SK-N-SH (cell line): ENCODE data around the gene ATP5PD. TPM values are rescaled to one million over a fixed set of nuclear protein-coding genes. Genes with fewer than 3 reads are reported as not detected.

Source experiments
- CTCF ChIA-PET: fragments of 300-600, 350-600 bp; formaldehyde crosslinking; extraction: SDS; loops from one replicate; lab custom pipeline; 2021; lab: Yijun Ruan, JAX
- POLR2A ChIA-PET: fragments of 350-600 bp; sonication (Branson Sonifier 250); formaldehyde crosslinking; extraction: SDS; loops from one replicate; lab custom pipeline; 2020; ENCODE audit warnings: antibody characterized with exemption, inconsistent platforms; lab: Yijun Ruan, JAX
- DNase-seq: peaks from one replicate; pipeline ENCODE4 v3.0.0; 2012
- H2AFZ ChIP-seq: fragments of 200-600 bp; sonication (generic); 2 replicates; pipeline ENCODE4 v1.8.1; 2016; ENCODE audit warnings: antibody characterized with exemption, mild to moderate bottlenecking, low read depth
- H3F3A ChIP-seq: fragments of 200-600 bp; sonication (generic); replicated peaks from 2 replicates; pipeline ENCODE3; 2016; ENCODE audit warnings: antibody characterized with exemption, mild to moderate bottlenecking; ENCODE audit not compliant: insufficient read depth
- H3K27ac ChIP-seq, 2 experiments: fragments of 200-500 bp in 1 of 2; fragments of 200-600 bp in 1 of 2; sonication (Bioruptor generic) in 1 of 2; sonication (generic), shearing (Covaris generic) in 1 of 2; 2 replicates each; pipeline versions ENCODE4 v1.5.1 to v1.6.1; 2014 to 2016; ENCODE audit warnings: low read depth in 2 of 2, inconsistent platforms in 1 of 2, low read length in 1 of 2, mild to moderate bottlenecking in 1 of 2, mixed read lengths in 1 of 2
- H3K27me3 ChIP-seq: fragments of 200-600 bp; sonication (generic), shearing (Covaris generic); 2 replicates; pipeline ENCODE4 v1.6.1; 2016; ENCODE audit warnings: mixed run types; ENCODE audit not compliant: insufficient read depth
- H3K36me3 ChIP-seq, 2 experiments: fragments of 200-500 bp in 1 of 2; fragments of 200-600 bp in 1 of 2; sonication (Bioruptor generic) in 1 of 2; sonication (generic) in 1 of 2; replicated peaks in 1 of 2; 2 replicates each; pipeline versions ENCODE3 to v1.5.1; 2014 to 2016; ENCODE audit warnings: low read length in 1 of 2, mild to moderate bottlenecking in 1 of 2; ENCODE audit not compliant: insufficient read depth in 2 of 2, control insufficient read depth in 1 of 2
- H3K4me1 ChIP-seq, 2 experiments: fragments of 200-500 bp in 1 of 2; fragments of 200-600 bp in 1 of 2; sonication (Bioruptor generic) in 1 of 2; sonication (generic), shearing (Covaris generic) in 1 of 2; 2 replicates each; pipeline versions ENCODE4 v1.5.1 to v1.6.1; 2014 to 2016; ENCODE audit warnings: low read depth in 1 of 2, low read length in 1 of 2, mixed run types in 1 of 2; ENCODE audit not compliant: insufficient read depth in 2 of 2, control insufficient read depth in 1 of 2
- H3K4me2 ChIP-seq: fragments of 200-600 bp; sonication (generic), shearing (Covaris generic); 2 replicates; pipeline ENCODE4 v1.6.1; 2017; ENCODE audit warnings: mixed run types
- H3K4me3 ChIP-seq, 2 experiments: fragments of 200-500 bp in 1 of 2; fragments of 200-600 bp in 1 of 2; sonication (Bioruptor generic) in 1 of 2; sonication (generic), shearing (Covaris generic) in 1 of 2; 2 replicates each; pipeline versions ENCODE4 v1.5.1 to v1.8.1; 2014 to 2016; ENCODE audit warnings: low read depth in 2 of 2, inconsistent platforms in 1 of 2, low read length in 1 of 2, mild to moderate bottlenecking in 1 of 2, mixed read lengths in 1 of 2, moderate library complexity in 1 of 2
- H3K79me2 ChIP-seq: fragments of 200-600 bp; sonication (generic); 2 replicates; pipeline ENCODE4 v1.8.1; 2017; ENCODE audit warnings: mild to moderate bottlenecking; ENCODE audit not compliant: insufficient read depth
- H3K9ac ChIP-seq: fragments of 200-600 bp; sonication (generic); 2 replicates; pipeline ENCODE4 v1.6.1; 2017; ENCODE audit warnings: mixed run types
- H3K9me2 ChIP-seq: fragments of 200-600 bp; sonication (generic); 2 replicates; pipeline ENCODE4 v1.6.1; 2017; ENCODE audit warnings: mixed run types
- H3K9me3 ChIP-seq: fragments of 200-600 bp; sonication (generic); 2 replicates; pipeline ENCODE4 v1.6.1; 2017; ENCODE audit warnings: mixed run types, mild to moderate bottlenecking, moderate library complexity
- H4K20me1 ChIP-seq: fragments of 200-600 bp; sonication (generic); 2 replicates; pipeline ENCODE4 v1.6.1; 2017; ENCODE audit warnings: mild to moderate bottlenecking, mixed run types; ENCODE audit not compliant: insufficient read depth
- CHD2 ChIP-seq: fragments of 150-350 bp; IDR thresholded peaks from 2 replicates; pipeline ENCODE4 v1.6.1; 2018; ENCODE audit warnings: low read length; ENCODE audit not compliant: partially characterized antibody
- ELF1 ChIP-seq: IDR thresholded peaks from 2 replicates; pipeline ENCODE4 v1.4.0; 2012
- EP300 ChIP-seq, 2 experiments: IDR thresholded peaks; 2 replicates each; pipeline versions ENCODE4 v1.4.0 to v1.6.1; 2012; ENCODE audit warnings: borderline replicate concordance in 1 of 2, low read depth in 1 of 2, low read length in 1 of 2
- EZH2phosphoT487 ChIP-seq: fragments of 200-600 bp; sonication (generic); IDR thresholded peaks from 2 replicates; pipeline ENCODE4 v1.6.1; 2017; ENCODE audit warnings: low read depth, mixed run types, mild to moderate bottlenecking, antibody characterized with exemption, moderate library complexity, borderline replicate concordance
- FOXJ3 ChIP-seq: sonication (generic); formaldehyde crosslinking; IDR thresholded peaks from 2 replicates; pipeline ENCODE4 v1.5.1; 2020; ENCODE audit warnings: mild to moderate bottlenecking, missing genetic modification reagents
- FOXM1 ChIP-seq: IDR thresholded peaks from 2 replicates; pipeline ENCODE4 v1.4.0; 2012; ENCODE audit warnings: low read depth, mild to moderate bottlenecking
- GABPA ChIP-seq: IDR thresholded peaks from 2 replicates; pipeline ENCODE4 v1.4.0; 2012; ENCODE audit warnings: low read depth, mild to moderate bottlenecking
- GATA2 ChIP-seq: sonication (generic); formaldehyde crosslinking; IDR thresholded peaks from 2 replicates; pipeline ENCODE4 v1.5.0; 2020; ENCODE audit warnings: mild to moderate bottlenecking, missing genetic modification reagents
- JUND ChIP-seq: IDR thresholded peaks from 2 replicates; pipeline ENCODE4 v1.4.0; 2012
- MAX ChIP-seq: IDR thresholded peaks from 2 replicates; pipeline ENCODE4 v1.4.0; 2012; ENCODE audit warnings: low read depth
- MEF2A ChIP-seq: IDR thresholded peaks from 2 replicates; pipeline ENCODE4 v1.4.0; 2012; ENCODE audit warnings: low read depth, borderline replicate concordance
- MXI1 ChIP-seq: IDR thresholded peaks from 2 replicates; pipeline ENCODE4 v1.6.1; 2012; ENCODE audit warnings: mild to moderate bottlenecking, low read depth, low read length, improper control_type of control experiment
- NFIC ChIP-seq: IDR thresholded peaks from 2 replicates; pipeline ENCODE4 v1.4.0; 2012; ENCODE audit warnings: borderline replicate concordance
- NRF1 ChIP-seq: IDR thresholded peaks from 2 replicates; pipeline ENCODE4 v1.6.1; 2012; ENCODE audit warnings: low read depth, mild to moderate bottlenecking, low read length
- POLR2AphosphoS5 ChIP-seq: IDR thresholded peaks from 2 replicates; pipeline ENCODE4 v1.6.1; 2012; ENCODE audit warnings: low read depth, low read length
- RAD21 ChIP-seq: IDR thresholded peaks from 2 replicates; pipeline ENCODE4 v1.6.1; 2012; ENCODE audit warnings: mild to moderate bottlenecking, low read length
- RCOR1 ChIP-seq: fragments of 150-350 bp; IDR thresholded peaks from 2 replicates; pipeline ENCODE4 v1.6.1; 2017; ENCODE audit warnings: antibody characterized with exemption, low read length
- SMC3 ChIP-seq: IDR thresholded peaks from 2 replicates; pipeline ENCODE4 v1.6.1; 2012; ENCODE audit warnings: low read depth, low read length, improper control_type of control experiment
- TAF1 ChIP-seq: IDR thresholded peaks from 2 replicates; pipeline ENCODE4 v1.6.1; 2012; ENCODE audit warnings: low read depth, mild to moderate bottlenecking, low read length, moderate library complexity, borderline replicate concordance
- TCF12 ChIP-seq: IDR thresholded peaks from 2 replicates; pipeline ENCODE4 v1.4.0; 2012
- TEAD4 ChIP-seq: IDR thresholded peaks from 2 replicates; pipeline ENCODE4 v1.4.0; 2012; ENCODE audit warnings: mild to moderate bottlenecking, borderline replicate concordance; ENCODE audit not compliant: insufficient read depth
- YY1 ChIP-seq: IDR thresholded peaks from 2 replicates; pipeline ENCODE4 v1.4.0; 2012; ENCODE audit warnings: low read depth, mild to moderate bottlenecking
- WGBS: methylation state at CpG from one replicate; pipeline ENCODE4 v1.1.6; 2017; ENCODE audit warnings: low lambda C conversion rate; 5-methylcytosine and 5-hydroxymethylcytosine counted together
- polyA plus RNA-seq, 3 experiments: library from polyadenylated mRNA; depleted of rRNA; stranded (reverse); fragments of >200 nt; gene quantifications; 2 replicates each; pipeline ENCODE4 v1.2.3, GENCODE V29; 2012
- TF ChIP-seq, protein P1 (sequence below): IDR thresholded peaks from 2 replicates; pipeline ENCODE4; 2012
- TF ChIP-seq, protein P2 (sequence below): fragments of 150-350 bp; IDR thresholded peaks from 2 replicates; pipeline ENCODE4 v1.6.1; 2017; ENCODE audit warnings: antibody characterized with exemption, low read length, low read depth, borderline replicate concordance
- TF ChIP-seq, protein P3 (sequence below): fragments of 200-600 bp; sonication (generic); IDR thresholded peaks from 2 replicates; pipeline ENCODE4 v1.6.1; 2017; ENCODE audit warnings: antibody characterized with exemption, mild to moderate bottlenecking, moderate library complexity
- TF ChIP-seq, protein P4 (sequence below): IDR thresholded peaks from 2 replicates; pipeline ENCODE4 v1.4.0; 2012; ENCODE audit warnings: low read depth, borderline replicate concordance

The ATP5PD gene
- polyA plus RNA-seq, 1 of the 3 experiments (the other 2 are of a cell fraction): 354 TPM

DNA sequence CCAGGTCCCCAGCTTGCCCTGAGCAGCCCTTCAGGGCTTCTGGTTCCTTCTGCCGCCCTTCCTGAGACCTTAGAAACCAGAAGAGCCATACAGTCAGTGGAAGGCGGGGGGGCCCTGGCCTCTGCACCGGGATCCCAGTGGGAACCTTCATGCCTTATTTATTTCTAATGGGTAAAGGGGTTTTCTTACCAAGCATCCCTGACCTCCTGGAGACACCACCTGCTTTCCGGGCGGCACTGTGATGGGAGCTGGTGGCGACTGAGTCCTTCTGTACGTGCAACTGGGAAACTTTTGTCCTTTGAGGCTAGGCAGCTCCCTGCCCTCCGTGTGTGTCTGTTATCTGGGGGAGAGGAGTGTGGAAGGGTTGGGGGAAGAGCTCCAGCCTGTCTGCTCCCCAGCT, 41.5 kb downstream of the ATP5PD start:
- Histone ChIP-seq H3K27ac (no peak overlapping the region), H3K9me2 (no peaks in the 10 kb centered on the region), H3K4me3 (no peak overlapping the region), H3K27me3 (no peaks in the 10 kb centered on the region), H3K9me3 (no peaks in the 10 kb centered on the region), H3K4me1 (peaks cover 0 to 1% of the 10 kb centered on the region in 2 experiments; a peak in 1 of 4 replicates), H3F3A (no peaks in the 10 kb centered on the region), H3K4me2 (no peak overlapping the region), H2AFZ (no peak overlapping the region), H4K20me1 (no peaks in the 10 kb centered on the region), H3K36me3 (peaks cover 18 to 32% of the 10 kb centered on the region in 2 experiments), H3K9ac (no peak overlapping the region), H3K79me2 (no peaks in the 10 kb centered on the region)
- 94% methylated on average over 8 of the region's 8 CpGs for WGBS
- no peak for DNase-seq
- TF ChIP-seq ELF1 (no peak), RAD21 (no peak), SMC3 (no peak), CHD2 (no peak), YY1 (no peak), MAX (no peak), EZH2phosphoT487 (no peak), NFIC (no peak), MXI1 (no peak)
- TF ChIP-seq, protein P1, sequence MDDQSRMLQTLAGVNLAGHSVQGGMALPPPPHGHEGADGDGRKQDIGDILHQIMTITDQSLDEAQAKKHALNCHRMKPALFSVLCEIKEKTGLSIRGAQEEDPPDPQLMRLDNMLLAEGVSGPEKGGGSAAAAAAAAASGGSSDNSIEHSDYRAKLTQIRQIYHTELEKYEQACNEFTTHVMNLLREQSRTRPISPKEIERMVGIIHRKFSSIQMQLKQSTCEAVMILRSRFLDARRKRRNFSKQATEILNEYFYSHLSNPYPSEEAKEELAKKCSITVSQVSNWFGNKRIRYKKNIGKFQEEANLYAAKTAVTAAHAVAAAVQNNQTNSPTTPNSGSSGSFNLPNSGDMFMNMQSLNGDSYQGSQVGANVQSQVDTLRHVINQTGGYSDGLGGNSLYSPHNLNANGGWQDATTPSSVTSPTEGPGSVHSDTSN: no peak
- TF ChIP-seq, protein P2, sequence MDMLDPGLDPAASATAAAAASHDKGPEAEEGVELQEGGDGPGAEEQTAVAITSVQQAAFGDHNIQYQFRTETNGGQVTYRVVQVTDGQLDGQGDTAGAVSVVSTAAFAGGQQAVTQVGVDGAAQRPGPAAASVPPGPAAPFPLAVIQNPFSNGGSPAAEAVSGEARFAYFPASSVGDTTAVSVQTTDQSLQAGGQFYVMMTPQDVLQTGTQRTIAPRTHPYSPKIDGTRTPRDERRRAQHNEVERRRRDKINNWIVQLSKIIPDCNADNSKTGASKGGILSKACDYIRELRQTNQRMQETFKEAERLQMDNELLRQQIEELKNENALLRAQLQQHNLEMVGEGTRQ: no peak
- ChIA-PET POLR2A (interaction anchor here (0.6 to 5.3 kb wide), 3 partner anchors 16 to 831 kb away, joined by 3 to 23 read pairs (median 3); no protein-coding TSS in a partner anchor), CTCF (interaction anchor here (0.7 to 19.8 kb wide), 7 partner anchors 8 to 85 kb away, joined by 3 to 295 read pairs (median 3); no protein-coding TSS in a partner anchor)

- H3K4me1 ChIP-seq: no peaks in the 10 kb centered on the region
- CTCF ChIA-PET: interaction anchor here (1.0 to 19.8 kb wide), 5 partner anchors 8 to 44 kb away, joined by 3 to 295 read pairs (median 4); partner anchors contain the start of gene MRPL58
Observed at GRCh38 chr17:75004371-75004770, 42.4 kb downstream of the ATP5PD start.

More at GRCh38 chr17:75004371-75004770, 42.4 kb downstream of the ATP5PD start:
- no peak overlapping the region for H3K9ac ChIP-seq
- no peak for DNase-seq
- H3K79me2 ChIP-seq: no peaks in the 10 kb centered on the region
- no peaks in the 10 kb centered on the region for H3F3A ChIP-seq
- peaks cover 23 to 32% of the 10 kb centered on the region in 2 experiments for H3K36me3 ChIP-seq
- H3K4me2 ChIP-seq: no peak overlapping the region
- no peak overlapping the region for H3K27ac ChIP-seq
- H2AFZ ChIP-seq: no peak overlapping the region
- H3K4me3 ChIP-seq: no peak overlapping the region
- POLR2A ChIA-PET: interaction anchor here (5.3 kb wide), 1 partner anchor 15 kb away, joined by 23 read pairs; no protein-coding TSS in a partner anchor
- 98% methylated on average over 3 of the region's 3 CpGs for WGBS
- H3K9me2 ChIP-seq: no peaks in the 10 kb centered on the region
- H3K9me3 ChIP-seq: no peaks in the 10 kb centered on the region
- H3K27me3 ChIP-seq: no peaks in the 10 kb centered on the region
- no peaks in the 10 kb centered on the region for H4K20me1 ChIP-seq
- TF ChIP-seq GATA2 (CRISPR knock-in tag) (no peak), TEAD4 (no peak), FOXM1 (no peak), MEF2A (no peak), EP300 (IDR thresholded peaks at IDR 0.05; ENCODE audit: borderline replicate concordance in 1 of 2, low read depth in 1 of 2, low read length in 1 of 2) (no peak), FOXJ3 (CRISPR knock-in tag) (no peak), TCF12 (no peak), JUND (no peak), NRF1 (no peak), ELF1 (no peak), EZH2phosphoT487 (no peak), POLR2AphosphoS5 (no peak), YY1 (no peak), GABPA (no peak), RCOR1 (no peak), TAF1 (no peak)
- TF ChIP-seq, protein P3, sequence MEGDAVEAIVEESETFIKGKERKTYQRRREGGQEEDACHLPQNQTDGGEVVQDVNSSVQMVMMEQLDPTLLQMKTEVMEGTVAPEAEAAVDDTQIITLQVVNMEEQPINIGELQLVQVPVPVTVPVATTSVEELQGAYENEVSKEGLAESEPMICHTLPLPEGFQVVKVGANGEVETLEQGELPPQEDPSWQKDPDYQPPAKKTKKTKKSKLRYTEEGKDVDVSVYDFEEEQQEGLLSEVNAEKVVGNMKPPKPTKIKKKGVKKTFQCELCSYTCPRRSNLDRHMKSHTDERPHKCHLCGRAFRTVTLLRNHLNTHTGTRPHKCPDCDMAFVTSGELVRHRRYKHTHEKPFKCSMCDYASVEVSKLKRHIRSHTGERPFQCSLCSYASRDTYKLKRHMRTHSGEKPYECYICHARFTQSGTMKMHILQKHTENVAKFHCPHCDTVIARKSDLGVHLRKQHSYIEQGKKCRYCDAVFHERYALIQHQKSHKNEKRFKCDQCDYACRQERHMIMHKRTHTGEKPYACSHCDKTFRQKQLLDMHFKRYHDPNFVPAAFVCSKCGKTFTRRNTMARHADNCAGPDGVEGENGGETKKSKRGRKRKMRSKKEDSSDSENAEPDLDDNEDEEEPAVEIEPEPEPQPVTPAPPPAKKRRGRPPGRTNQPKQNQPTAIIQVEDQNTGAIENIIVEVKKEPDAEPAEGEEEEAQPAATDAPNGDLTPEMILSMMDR: no peak
- TF ChIP-seq, protein P4, sequence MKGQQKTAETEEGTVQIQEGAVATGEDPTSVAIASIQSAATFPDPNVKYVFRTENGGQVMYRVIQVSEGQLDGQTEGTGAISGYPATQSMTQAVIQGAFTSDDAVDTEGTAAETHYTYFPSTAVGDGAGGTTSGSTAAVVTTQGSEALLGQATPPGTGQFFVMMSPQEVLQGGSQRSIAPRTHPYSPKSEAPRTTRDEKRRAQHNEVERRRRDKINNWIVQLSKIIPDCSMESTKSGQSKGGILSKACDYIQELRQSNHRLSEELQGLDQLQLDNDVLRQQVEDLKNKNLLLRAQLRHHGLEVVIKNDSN: no peak
